Left renal cortex interstitium (tissue), 4 donors: ENCODE measurements around the gene PLCG2. TPM values are rescaled to one million over a fixed set of nuclear protein-coding genes. Genes with fewer than 3 reads are reported as not detected.

Experiments used
- DNase-seq, 4 donors: peaks; one replicate each; pipeline ENCODE4 v3.0.0-alpha.2; 2013; ENCODE audit warnings: low read depth in 4 of 4, low spot score in 2 of 4, missing footprints in 1 of 4
- polyA plus RNA-seq, 4 donors: library from polyadenylated mRNA; unstranded; fragments of 120-200 nt; gene quantifications; one replicate each; pipeline ENCODE4 v1.2.1, GENCODE V29; 2013; ENCODE audit not compliant: insufficient read length in 4 of 4

The PLCG2 gene
- polyA plus RNA-seq, 4 donors = 33.7 to 58.3 (median 45.1) TPM

- DNase-seq = no peak
These were observed 125.2 kb downstream of the PLCG2 start for GRCh38 chr16:81904320-81904719.

DNA sequence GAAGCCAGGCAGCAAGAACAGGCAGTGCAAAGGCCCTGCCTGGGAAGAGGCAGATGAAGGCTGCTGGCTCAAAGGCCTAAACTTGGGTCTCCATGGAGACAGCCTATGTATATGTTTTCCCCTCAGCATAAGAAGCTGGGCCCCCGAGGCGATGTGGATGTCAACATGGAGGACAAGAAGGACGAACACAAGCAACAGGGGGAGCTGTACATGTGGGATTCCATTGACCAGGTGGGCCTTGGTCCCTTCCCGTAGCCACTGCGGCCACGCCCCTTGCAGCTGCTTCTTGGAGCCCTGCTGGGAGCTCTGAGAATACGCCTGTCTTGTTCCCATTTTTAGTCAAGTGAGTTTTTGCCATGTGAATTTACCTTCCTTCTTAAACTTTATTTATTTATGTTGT is 126.2 kb downstream of the PLCG2 start:
- DNase-seq = no peak

- no peak for DNase-seq
These were observed 128.6 kb downstream of the PLCG2 start for GRCh38 chr16:81907681-81908080.

DNA sequence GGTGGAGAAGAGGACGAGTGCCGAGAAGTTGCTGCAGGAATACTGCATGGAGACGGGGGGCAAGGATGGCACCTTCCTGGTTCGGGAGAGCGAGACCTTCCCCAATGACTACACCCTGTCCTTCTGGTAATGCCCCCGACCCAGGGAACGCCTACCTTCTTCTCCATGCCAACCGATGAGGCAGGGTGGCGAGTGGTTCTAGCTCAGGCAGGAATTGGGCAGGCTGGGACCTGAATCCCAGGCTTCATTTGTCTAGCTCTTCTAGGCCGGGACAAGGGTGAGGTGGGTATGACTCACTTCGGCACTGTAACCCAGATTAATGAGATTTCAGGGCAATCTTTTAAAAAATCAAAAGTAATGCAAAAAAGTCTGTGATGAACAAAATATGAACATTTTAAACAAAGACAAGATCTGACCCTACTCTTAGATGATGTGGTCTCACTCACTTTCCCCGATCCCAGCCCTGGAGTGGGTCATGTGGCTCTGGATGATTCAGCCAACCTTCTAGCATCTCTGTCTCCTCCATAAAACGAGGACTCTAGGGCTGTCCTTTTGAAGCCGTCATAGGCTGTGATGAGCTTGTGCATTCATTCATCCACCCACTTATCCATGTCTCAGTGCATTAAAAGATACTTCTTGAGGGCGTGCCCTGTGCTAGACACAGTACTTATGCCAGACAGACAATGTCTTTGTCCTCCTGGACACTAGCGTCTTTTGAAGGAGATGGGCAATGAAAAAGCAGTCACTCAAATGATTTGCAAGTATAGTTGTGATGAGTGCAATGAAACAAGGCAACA is 129.6 kb downstream of the PLCG2 start:
- no peak for DNase-seq

GRCh38 chr16:81910366-81910885 is 131.3 kb downstream of the PLCG2 start:
- no peak for DNase-seq

- DNase-seq = no peak
These were observed 133.3 kb downstream of the PLCG2 start for GRCh38 chr16:81912395-81912794.

DNA sequence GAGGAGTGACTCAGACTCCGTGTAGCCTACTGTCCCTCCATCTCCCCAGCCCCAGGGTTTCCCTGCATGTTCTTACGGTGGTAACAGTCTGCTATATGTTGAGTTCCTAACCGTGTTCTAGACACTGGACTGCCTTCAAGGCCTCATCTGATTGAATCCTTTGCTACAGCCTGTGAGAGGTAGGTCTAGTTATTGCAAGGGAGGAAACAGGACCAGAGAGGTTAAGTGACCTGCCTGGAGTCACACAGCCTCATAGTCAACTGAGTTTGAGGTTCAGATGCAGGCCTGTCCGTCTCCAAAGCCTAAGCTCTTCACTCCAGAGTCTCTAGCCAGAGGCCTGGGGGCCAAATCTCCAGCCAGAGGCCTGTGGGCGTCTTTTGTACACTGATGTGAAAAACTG is 134.1 kb downstream of the PLCG2 start:
- DNase-seq = no peak

DNA sequence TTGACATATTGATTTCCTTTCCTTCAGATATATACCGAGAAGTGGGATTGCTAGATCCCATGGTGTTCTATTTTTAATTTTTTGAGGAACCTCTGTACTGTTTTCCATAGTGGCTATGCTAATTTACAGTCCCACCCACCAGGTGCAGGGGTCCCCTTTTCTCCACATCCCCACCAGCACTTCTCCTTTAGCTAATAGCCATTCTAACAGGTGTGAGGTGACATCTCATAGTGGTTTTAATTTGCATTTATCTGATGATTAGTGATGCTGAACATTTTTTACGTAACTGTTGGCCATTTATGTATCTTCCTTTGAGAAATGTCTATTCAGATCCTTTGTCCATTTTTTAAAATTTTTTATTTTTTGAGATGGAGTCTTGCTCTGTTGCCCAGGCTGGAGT is 138.3 kb downstream of the PLCG2 start:
- no peak for DNase-seq

GRCh38 chr16:81918927-81919326 is 139.8 kb downstream of the PLCG2 start:
- DNase-seq = no peak

- no peak for DNase-seq
These were observed 141.4 kb downstream of the PLCG2 start for GRCh38 chr16:81920498-81920897.

DNA sequence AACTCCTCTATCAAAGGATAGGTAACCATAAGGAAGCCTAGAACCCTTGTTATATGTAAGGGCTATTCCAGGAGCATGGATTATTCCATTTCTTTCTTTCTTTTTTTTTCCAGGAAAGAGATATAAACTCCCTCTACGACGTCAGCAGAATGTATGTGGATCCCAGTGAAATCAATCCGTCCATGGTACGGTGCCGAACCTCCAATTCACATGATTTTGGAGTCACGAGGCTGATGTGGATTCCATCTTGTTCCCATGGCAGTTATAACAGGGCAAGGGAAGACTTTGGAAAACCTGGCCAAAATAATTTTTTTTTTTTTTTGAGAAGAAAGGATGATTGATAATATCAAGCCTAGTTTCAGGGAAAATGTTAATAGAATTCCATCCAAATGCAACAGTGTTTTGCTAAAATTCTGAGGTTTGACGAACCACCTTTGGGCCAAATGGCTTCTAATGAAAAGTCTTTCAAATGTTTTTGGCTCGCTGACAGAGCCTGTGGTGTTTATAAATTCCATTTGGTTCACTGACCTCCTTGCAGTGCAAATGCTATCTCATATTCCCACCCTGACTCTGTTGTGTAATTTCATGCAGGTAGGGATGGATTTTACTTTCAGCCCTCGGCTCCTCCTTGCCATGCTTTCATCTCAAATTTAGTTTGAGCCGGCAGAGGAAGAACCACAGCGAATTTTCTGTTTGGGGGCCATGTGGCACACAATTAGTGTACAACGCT is 142.2 kb downstream of the PLCG2 start:
- no peak for DNase-seq

- no peak for DNase-seq
These were observed 142.9 kb downstream of the PLCG2 start for GRCh38 chr16:81921843-81922584.

DNA sequence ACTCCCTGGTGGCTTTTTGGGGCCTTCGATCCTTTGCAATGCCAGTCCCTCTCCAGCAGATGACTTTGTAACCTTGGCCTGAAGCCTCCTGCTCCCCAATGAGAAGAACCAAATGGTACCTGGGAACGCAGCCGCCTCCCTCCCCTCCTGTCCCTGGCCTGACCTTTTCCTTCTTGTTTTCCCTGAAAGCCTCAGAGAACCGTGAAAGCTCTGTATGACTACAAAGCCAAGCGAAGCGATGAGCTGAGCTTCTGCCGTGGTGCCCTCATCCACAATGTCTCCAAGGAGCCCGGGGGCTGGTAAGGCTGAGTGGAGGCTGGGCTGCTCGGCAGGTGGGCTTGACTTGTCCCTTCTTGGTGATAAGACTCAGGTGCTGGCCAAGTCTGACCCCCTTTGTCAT is 144.2 kb downstream of the PLCG2 start:
- no peak for DNase-seq

DNA sequence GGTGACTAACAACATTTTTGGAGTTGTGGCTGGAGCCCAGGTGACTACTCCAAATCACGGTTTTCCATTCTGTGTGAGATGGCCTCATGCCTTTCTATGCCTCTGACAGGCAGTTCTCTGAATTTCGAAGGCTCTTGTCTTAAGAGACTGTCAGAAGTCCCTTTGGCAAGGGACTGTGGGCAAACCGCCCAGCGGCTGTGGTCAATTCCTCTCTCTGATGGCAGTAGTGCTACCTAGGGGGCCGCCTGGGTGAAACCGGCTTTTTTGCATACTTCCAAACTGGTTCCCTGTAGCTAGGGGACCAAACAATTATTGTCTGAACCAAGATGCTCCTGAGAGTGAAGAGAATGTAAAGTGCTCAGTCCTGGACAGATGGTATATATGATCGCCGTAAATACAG is 145.9 kb downstream of the PLCG2 start:
- DNase-seq = no peak

DNA sequence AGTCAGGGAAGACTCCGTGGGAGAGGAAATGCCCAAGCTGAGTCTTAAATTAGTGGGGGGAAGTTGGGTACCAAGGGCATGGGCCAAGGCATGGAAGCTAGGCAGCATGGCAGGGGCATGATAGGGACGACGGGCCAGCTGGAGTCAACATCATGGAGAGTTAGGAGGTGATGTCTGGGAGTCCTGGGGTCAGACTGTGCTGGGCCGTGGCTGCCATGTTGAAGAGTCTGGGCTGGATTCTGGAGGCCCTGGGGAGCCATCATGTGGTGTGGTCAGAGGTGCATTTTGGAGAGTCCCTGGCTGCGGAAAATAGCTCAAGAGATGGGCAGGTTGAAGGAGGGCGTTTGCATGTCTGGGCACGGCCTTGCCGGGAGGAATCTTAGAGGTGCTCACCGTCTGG is 146.9 kb downstream of the PLCG2 start:
- DNase-seq = no peak

DNA sequence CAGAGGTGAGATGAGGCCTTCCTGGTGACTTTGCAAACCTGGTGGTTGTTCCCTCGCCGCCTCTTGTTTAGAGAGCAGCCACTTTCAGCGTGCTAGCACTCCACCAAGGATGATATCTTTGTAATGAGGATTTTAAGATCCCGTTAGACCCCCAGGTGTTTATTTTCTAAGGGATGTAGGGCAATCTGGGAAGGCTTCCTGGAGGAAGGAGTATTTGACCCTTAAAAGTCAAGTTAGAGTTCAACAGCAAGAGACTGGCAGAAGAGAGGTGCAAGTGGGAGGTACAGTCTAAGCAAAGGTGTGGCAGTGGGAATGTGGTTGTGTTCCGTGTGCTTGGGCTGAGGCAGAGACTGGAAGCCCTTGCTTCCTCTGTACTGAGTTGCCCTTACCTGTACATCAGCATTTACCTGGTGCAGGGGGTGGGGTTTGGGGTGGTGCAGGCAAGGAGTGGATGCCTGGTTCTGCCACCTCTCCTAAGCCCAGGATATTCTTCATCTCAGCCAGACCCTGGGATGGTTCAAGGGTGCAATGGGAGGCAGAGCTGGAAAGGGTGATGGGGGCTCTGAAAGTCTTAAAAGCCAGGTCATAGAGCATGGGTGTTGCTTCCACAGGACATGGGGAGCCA is 148.6 kb downstream of the PLCG2 start:
- no peak for DNase-seq

DNA sequence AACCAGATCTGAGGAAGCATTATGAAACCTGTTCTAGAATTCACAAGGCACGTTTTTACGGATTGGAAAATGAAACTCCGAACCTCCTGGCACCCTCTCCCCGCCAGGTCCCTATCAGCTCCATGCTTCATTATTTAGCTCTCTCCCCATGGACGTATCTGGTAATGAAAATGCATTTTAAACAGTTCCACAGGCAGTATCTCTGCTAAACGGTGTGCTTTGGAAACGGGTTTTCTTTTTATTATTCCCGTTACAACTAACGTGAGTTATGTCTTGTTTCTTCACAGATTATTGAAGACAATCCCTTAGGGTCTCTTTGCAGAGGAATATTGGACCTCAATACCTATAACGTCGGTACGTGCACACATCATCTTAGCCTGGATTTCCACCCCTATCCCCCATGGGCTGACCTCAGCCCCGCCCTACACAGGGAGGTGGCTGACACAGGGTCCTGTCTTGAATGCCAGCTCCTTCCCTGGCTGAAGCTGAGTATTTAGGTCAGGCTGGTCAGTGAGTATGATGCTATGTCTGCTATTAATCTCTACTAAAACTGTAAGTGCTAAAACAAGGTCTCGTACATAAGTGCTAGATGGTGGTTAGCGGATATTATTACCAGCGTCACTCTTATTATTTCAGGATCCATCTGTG is 149.3 kb downstream of the PLCG2 start:
- DNase-seq = no peak

GRCh38 chr16:81928975-81929374 is 149.9 kb downstream of the PLCG2 start:
- DNase-seq = no peak

- no peak for DNase-seq
These were observed 150.8 kb downstream of the PLCG2 start for GRCh38 chr16:81929841-81930240.

GRCh38 chr16:81931927-81932326 is 152.8 kb downstream of the PLCG2 start:
- DNase-seq = no peak
